Measurements from ENCODE around the gene ATP2B2. TPM values are rescaled to one million over a fixed set of nuclear protein-coding genes. Genes with fewer than 3 reads are reported as not detected.

Gene ATP2B2
- polyA plus RNA-seq, 4 donors, result 0.39 to 0.55 TPM; not detected in 2

DNA sequence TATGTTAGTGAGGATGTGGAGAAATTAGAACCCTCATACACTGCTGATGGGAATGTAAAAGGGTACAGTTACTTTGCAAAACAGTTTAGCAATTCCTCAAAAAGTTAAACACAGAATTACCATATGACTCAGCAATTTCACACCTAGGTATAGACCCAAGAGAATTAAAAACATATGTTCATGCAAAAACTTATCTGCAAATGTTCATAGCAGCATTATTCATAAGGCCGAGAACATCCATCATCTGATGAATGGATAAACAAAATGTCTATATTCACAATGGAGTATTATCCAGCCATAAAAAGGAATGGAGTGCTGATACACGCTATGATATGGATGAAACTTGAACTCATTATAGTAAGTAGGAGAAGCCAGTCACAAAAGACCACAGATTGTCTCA lies 194.8 kb downstream of the ATP2B2 start:
- peaks cover 35 to 65% (median 40%) of the 10 kb centered on the region in 3 donors for H3K36me3 ChIP-seq (ENCODE audit: control insufficient read depth in 3 of 3, insufficient read depth in 2 of 3, low read depth in 1 of 3, low read length in 3 of 3)
- no peak overlapping the region for H3K4me3 ChIP-seq (ENCODE audit: low read depth in 1 of 3, low read length in 3 of 3)
- no peaks in the 10 kb centered on the region for H3K4me1 ChIP-seq (ENCODE audit: control insufficient read depth in 3 of 3, insufficient read depth in 2 of 3, low read depth in 1 of 3, low read length in 2 of 3)
- H3K27me3 ChIP-seq (ENCODE audit: control insufficient read depth in 3 of 3, insufficient read depth in 3 of 3, low read length in 3 of 3), result no peaks in the 10 kb centered on the region
- 91 to 95% (median 91%) methylated on average over 2 of the region's 2 CpGs for WGBS, 3 donors
- FAIRE-seq (no peak), DNase-seq (no peak)
- no peaks in the 10 kb centered on the region for H3K9me3 ChIP-seq (ENCODE audit: control insufficient read depth in 2 of 2, insufficient read depth in 1 of 2, low read depth in 1 of 2, low read length in 1 of 2)
- H3K27ac ChIP-seq (ENCODE audit: low read depth in 1 of 3, low read length in 2 of 3), result no peak overlapping the region

DNA sequence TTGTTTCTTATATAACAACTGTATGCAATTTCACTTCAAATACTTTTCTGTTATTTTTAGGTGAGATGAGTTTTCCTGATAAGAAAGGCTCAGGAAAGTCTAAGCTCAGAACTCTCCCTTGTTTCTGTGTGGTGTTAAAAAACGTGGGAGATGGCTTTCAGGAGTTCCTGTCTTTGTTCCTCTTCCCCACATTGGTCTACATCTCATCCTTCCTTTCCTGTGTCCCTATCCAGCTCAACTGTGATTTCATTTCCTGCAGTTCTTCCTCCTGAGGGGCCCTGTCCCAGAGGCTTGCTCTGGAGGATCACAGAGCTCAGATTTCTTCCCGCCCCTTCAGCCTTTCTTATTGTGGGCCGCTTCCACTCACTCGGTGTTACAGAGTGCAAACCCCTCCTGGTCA lies 195.7 kb downstream of the ATP2B2 start:
- DNase-seq (no peak), FAIRE-seq (no peak)
- H3K4me1 ChIP-seq (ENCODE audit: control insufficient read depth in 3 of 3, insufficient read depth in 2 of 3, low read depth in 1 of 3, low read length in 2 of 3), result no peaks in the 10 kb centered on the region
- no peak overlapping the region for H3K27ac ChIP-seq (ENCODE audit: low read depth in 1 of 3, low read length in 2 of 3)
- 65 to 85% (median 73%) methylated on average over 4 of the region's 4 CpGs for WGBS, 3 donors
- H3K9me3 ChIP-seq (ENCODE audit: control insufficient read depth in 2 of 2, insufficient read depth in 1 of 2, low read depth in 1 of 2, low read length in 1 of 2), result no peaks in the 10 kb centered on the region
- no peak overlapping the region for H3K4me3 ChIP-seq (ENCODE audit: low read depth in 1 of 3, low read length in 3 of 3)
- H3K36me3 ChIP-seq (ENCODE audit: control insufficient read depth in 3 of 3, insufficient read depth in 2 of 3, low read depth in 1 of 3, low read length in 3 of 3), result peaks cover 35 to 64% (median 35%) of the 10 kb centered on the region in 3 donors
- H3K27me3 ChIP-seq (ENCODE audit: control insufficient read depth in 3 of 3, insufficient read depth in 3 of 3, low read length in 3 of 3), result no peaks in the 10 kb centered on the region

DNA sequence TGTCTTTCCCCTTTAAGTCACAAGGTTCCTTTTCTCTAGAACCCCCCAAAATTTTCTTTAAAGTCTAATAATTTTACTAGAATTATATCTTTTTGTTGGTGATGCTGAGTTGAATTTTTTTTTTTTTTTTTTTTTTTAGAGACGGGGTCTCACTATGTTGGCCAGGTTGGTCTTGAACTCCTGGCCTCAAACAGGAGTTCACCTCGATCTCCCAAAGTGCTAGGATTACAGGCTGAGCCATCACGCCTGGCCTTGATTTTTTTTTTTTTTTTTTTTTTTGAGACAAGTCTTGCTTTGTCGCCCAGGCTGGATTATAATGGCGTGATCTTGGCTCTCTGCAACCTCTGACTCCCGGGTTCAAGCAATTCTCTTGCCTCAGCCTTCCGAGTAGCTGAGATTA lies 196.7 kb downstream of the ATP2B2 start:
- Histone ChIP-seq H3K4me3 (ENCODE audit: low read depth in 1 of 3, low read length in 3 of 3) (no peak overlapping the region), H3K36me3 (ENCODE audit: control insufficient read depth in 3 of 3, insufficient read depth in 2 of 3, low read depth in 1 of 3, low read length in 3 of 3) (peaks cover 32 to 67% (median 42%) of the 10 kb centered on the region in 3 donors), H3K4me1 (ENCODE audit: control insufficient read depth in 3 of 3, insufficient read depth in 2 of 3, low read depth in 1 of 3, low read length in 2 of 3) (no peaks in the 10 kb centered on the region), H3K27me3 (ENCODE audit: control insufficient read depth in 3 of 3, insufficient read depth in 3 of 3, low read length in 3 of 3) (no peaks in the 10 kb centered on the region), H3K9me3 (ENCODE audit: control insufficient read depth in 2 of 2, insufficient read depth in 1 of 2, low read depth in 1 of 2, low read length in 1 of 2) (no peaks in the 10 kb centered on the region), H3K27ac (ENCODE audit: low read depth in 1 of 3, low read length in 2 of 3) (no peak overlapping the region)
- FAIRE-seq (no peak), DNase-seq (no peak)
- WGBS, 3 donors, result 84 to 95% (median 85%) methylated on average over 7 of the region's 7 CpGs

DNA sequence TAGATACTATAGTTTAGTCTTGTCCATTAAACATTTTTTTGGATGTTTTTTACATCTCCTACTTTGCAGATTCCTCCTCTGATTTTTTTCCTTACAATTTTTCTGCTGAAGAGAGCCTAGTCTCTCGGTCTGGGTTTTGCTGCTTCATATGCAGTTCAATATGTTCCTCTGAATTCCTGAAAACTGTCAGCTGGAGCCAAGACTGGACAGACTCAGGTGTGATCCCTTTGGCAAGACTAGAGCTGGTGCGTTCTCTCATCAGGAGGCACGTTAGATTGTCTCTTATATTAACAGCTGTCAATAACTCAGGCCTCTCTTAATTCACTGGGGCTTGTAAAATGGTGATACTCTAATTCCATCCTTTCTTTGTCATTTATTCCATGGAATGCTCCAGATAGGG lies 199.2 kb downstream of the ATP2B2 start:
- H3K4me1 ChIP-seq (ENCODE audit: control insufficient read depth in 3 of 3, insufficient read depth in 2 of 3, low read depth in 1 of 3, low read length in 2 of 3), result no peaks in the 10 kb centered on the region
- FAIRE-seq (no peak), DNase-seq (no peak)
- H3K27ac ChIP-seq (ENCODE audit: low read depth in 1 of 3, low read length in 2 of 3), result no peak overlapping the region
- no peaks in the 10 kb centered on the region for H3K27me3 ChIP-seq (ENCODE audit: control insufficient read depth in 3 of 3, insufficient read depth in 3 of 3, low read length in 3 of 3)
- no peaks in the 10 kb centered on the region for H3K9me3 ChIP-seq (ENCODE audit: control insufficient read depth in 2 of 2, insufficient read depth in 1 of 2, low read depth in 1 of 2, low read length in 1 of 2)
- no peak overlapping the region for H3K4me3 ChIP-seq (ENCODE audit: low read depth in 1 of 3, low read length in 3 of 3)
- peaks cover 32 to 71% (median 48%) of the 10 kb centered on the region in 3 donors for H3K36me3 ChIP-seq (ENCODE audit: control insufficient read depth in 3 of 3, insufficient read depth in 2 of 3, low read depth in 1 of 3, low read length in 3 of 3)
- WGBS, 3 donors, result 92 to 97% (median 94%) methylated on average over 3 of the region's 3 CpGs

DNA sequence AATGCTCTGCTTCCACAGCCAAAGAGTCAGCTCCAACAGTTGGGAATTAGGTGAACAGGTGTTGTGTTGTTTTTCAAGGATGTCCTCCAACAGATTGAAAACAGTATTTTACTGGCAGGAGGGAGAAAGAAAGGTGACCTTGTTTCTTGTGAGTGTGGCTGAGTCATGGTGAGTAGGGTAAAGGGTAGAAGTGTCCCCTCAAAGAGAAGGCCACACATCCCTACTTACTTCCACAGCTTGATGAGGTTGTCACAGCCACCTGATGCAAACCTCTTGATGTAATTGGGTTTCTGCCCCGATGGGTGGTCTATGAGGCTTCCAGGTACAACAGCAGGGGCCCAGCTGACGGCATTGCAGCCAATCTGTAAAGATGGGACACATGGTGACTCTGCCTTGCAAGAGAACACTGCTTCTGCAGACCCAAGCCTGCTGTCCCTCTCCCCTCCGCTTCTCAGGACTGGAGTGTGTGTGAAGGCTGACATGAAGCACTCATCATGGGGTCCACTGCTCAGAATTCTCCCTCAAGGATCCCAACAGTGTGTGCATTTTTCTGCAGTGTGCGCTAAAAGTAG lies 200.0 kb downstream of the ATP2B2 start:
- no peaks in the 10 kb centered on the region for H3K27me3 ChIP-seq (ENCODE audit: control insufficient read depth in 3 of 3, insufficient read depth in 3 of 3, low read length in 3 of 3)
- no peak overlapping the region for H3K4me3 ChIP-seq (ENCODE audit: low read depth in 1 of 3, low read length in 3 of 3)
- 95 to 98% (median 95%) methylated on average over 4 of the region's 4 CpGs for WGBS, 3 donors
- DNase-seq (no peak), FAIRE-seq (no peak)
- H3K9me3 ChIP-seq (ENCODE audit: control insufficient read depth in 2 of 2, insufficient read depth in 1 of 2, low read depth in 1 of 2, low read length in 1 of 2), result no peaks in the 10 kb centered on the region
- H3K4me1 ChIP-seq (ENCODE audit: control insufficient read depth in 3 of 3, insufficient read depth in 2 of 3, low read depth in 1 of 3, low read length in 2 of 3), result no peaks in the 10 kb centered on the region
- peaks cover 32 to 73% (median 47%) of the 10 kb centered on the region in 3 donors for H3K36me3 ChIP-seq (ENCODE audit: control insufficient read depth in 3 of 3, insufficient read depth in 2 of 3, low read depth in 1 of 3, low read length in 3 of 3)
- H3K27ac ChIP-seq (ENCODE audit: low read depth in 1 of 3, low read length in 2 of 3), result no peak overlapping the region

DNA sequence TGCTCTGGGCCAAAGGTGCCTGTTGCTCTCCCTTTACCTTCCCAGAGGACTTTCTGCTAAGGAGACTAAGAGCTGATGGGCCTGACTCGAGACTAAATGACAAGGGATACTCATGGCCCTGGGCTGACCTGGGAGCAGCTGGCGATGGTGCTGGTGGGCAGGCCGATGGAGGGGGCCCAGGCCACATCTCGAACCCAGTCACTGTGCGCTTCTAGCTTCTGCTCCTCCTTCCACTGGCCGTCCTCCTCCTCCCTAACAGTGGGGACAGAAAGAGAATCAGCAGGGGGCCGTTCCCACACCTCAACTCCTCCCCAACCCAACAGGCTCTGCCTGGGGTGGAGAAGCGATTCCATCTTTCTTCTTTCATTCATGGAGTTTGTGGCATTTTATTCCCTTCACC lies 200.5 kb downstream of the ATP2B2 start:
- no peaks in the 10 kb centered on the region for H3K9me3 ChIP-seq (ENCODE audit: control insufficient read depth in 2 of 2, insufficient read depth in 1 of 2, low read depth in 1 of 2, low read length in 1 of 2)
- H3K27ac ChIP-seq (ENCODE audit: low read depth in 1 of 3, low read length in 2 of 3), result no peak overlapping the region
- 93 to 96% (median 95%) methylated on average over 7 to 8 of the region's 8 CpGs for WGBS, 3 donors
- FAIRE-seq (no peak), DNase-seq (no peak)
- H3K27me3 ChIP-seq (ENCODE audit: control insufficient read depth in 3 of 3, insufficient read depth in 3 of 3, low read length in 3 of 3), result no peaks in the 10 kb centered on the region
- H3K36me3 ChIP-seq (ENCODE audit: control insufficient read depth in 3 of 3, insufficient read depth in 2 of 3, low read depth in 1 of 3, low read length in 3 of 3), result peaks cover 34 to 73% (median 51%) of the 10 kb centered on the region in 3 donors
- H3K4me1 ChIP-seq (ENCODE audit: control insufficient read depth in 3 of 3, insufficient read depth in 2 of 3, low read depth in 1 of 3, low read length in 2 of 3), result no peaks in the 10 kb centered on the region
- H3K4me3 ChIP-seq (ENCODE audit: low read depth in 1 of 3, low read length in 3 of 3), result no peak overlapping the region

DNA sequence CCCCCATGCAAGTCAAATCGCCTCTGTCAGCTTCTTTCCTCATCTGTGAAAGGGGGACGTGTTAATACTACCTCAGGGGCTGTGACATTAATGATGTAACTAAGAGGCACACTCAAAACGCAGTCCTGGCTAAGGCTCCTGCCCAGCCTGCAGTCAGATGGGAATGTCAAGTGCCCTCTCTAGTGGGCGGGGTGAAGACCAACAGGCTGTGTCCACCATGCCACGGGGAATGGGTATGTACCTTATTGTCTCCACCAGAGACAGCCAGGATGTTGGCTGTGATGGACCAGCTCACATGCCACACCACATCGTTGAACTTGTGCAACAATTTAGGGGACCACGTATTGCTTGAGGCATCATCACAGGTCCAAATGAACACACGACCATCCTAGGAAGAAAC lies 201.6 kb downstream of the ATP2B2 start:
- Histone ChIP-seq H3K4me3 (ENCODE audit: low read depth in 1 of 3, low read length in 3 of 3) (no peak overlapping the region), H3K27me3 (ENCODE audit: control insufficient read depth in 3 of 3, insufficient read depth in 3 of 3, low read length in 3 of 3) (no peaks in the 10 kb centered on the region), H3K27ac (ENCODE audit: low read depth in 1 of 3, low read length in 2 of 3) (no peak overlapping the region), H3K4me1 (ENCODE audit: control insufficient read depth in 3 of 3, insufficient read depth in 2 of 3, low read depth in 1 of 3, low read length in 2 of 3) (no peaks in the 10 kb centered on the region), H3K9me3 (ENCODE audit: control insufficient read depth in 2 of 2, insufficient read depth in 1 of 2, low read depth in 1 of 2, low read length in 1 of 2) (no peaks in the 10 kb centered on the region), H3K36me3 (ENCODE audit: control insufficient read depth in 3 of 3, insufficient read depth in 2 of 3, low read depth in 1 of 3, low read length in 3 of 3) (peaks cover 31 to 74% (median 48%) of the 10 kb centered on the region in 3 donors)
- FAIRE-seq, result no peak
- DNase-seq, result no peak
- 85 to 89% (median 85%) methylated on average over 8 of the region's 8 CpGs for WGBS, 3 donors

DNA sequence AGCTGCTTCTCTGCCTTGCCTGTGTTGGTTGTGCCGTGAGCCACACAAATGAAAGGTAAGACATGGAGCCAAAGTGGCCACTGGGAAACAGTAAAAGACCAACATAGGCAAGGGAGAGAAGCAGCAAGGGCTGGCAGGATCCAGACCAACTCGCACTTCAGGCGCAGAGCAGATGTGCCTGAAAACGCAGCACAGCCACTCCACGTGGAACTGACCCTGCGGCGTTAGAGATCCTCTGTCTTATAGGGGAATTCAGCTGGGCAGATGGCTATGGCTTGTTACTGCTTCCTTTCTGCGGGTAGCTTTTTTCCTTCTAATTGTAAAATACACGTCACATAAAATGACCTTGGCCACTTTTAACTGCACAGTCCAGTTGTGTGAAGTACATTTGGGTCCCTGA lies 202.3 kb downstream of the ATP2B2 start:
- peaks cover 31 to 71% (median 48%) of the 10 kb centered on the region in 3 donors for H3K36me3 ChIP-seq (ENCODE audit: control insufficient read depth in 3 of 3, insufficient read depth in 2 of 3, low read depth in 1 of 3, low read length in 3 of 3)
- 86 to 96% (median 90%) methylated on average over 9 of the region's 9 CpGs for WGBS, 3 donors
- no peak for FAIRE-seq
- no peaks in the 10 kb centered on the region for H3K27me3 ChIP-seq (ENCODE audit: control insufficient read depth in 3 of 3, insufficient read depth in 3 of 3, low read length in 3 of 3)
- no peaks in the 10 kb centered on the region for H3K9me3 ChIP-seq (ENCODE audit: control insufficient read depth in 2 of 2, insufficient read depth in 1 of 2, low read depth in 1 of 2, low read length in 1 of 2)
- no peak overlapping the region for H3K27ac ChIP-seq (ENCODE audit: low read depth in 1 of 3, low read length in 2 of 3)
- no peak for DNase-seq
- H3K4me3 ChIP-seq (ENCODE audit: low read depth in 1 of 3, low read length in 3 of 3), result no peak overlapping the region
- H3K4me1 ChIP-seq (ENCODE audit: control insufficient read depth in 3 of 3, insufficient read depth in 2 of 3, low read depth in 1 of 3, low read length in 2 of 3), result no peaks in the 10 kb centered on the region

DNA sequence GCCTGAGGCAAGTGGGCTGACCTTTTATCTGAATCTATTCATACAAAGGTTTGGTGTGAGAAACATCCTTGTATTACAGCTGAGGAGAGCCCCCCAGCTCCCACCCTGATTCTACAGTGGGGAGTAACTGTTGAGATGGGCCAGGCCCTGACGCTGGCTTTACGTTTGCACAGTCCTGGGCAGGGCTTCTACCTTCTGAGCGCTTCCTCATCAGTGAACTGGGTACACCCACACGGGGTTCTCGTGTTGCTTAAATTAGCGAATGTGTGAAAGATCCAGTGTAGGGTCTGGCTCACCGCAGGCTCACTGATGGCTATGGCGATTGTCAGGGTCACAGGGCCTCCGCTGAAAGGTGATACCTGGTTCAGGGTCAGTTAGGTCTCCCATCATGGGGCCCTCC lies 205.3 kb downstream of the ATP2B2 start:
- H3K36me3 ChIP-seq (ENCODE audit: control insufficient read depth in 3 of 3, insufficient read depth in 2 of 3, low read depth in 1 of 3, low read length in 3 of 3), result peaks cover 17 to 65% (median 39%) of the 10 kb centered on the region in 3 donors
- H3K9me3 ChIP-seq (ENCODE audit: control insufficient read depth in 2 of 2, insufficient read depth in 1 of 2, low read depth in 1 of 2, low read length in 1 of 2), result no peaks in the 10 kb centered on the region
- 91 to 94% (median 93%) methylated on average over 9 of the region's 9 CpGs for WGBS, 3 donors
- DNase-seq, result no peak
- H3K4me3 ChIP-seq (ENCODE audit: low read depth in 1 of 3, low read length in 3 of 3), result no peak overlapping the region
- H3K4me1 ChIP-seq (ENCODE audit: control insufficient read depth in 3 of 3, insufficient read depth in 2 of 3, low read depth in 1 of 3, low read length in 2 of 3), result no peaks in the 10 kb centered on the region
- H3K27me3 ChIP-seq (ENCODE audit: control insufficient read depth in 3 of 3, insufficient read depth in 3 of 3, low read length in 3 of 3), result no peaks in the 10 kb centered on the region
- FAIRE-seq, result no peak
- H3K27ac ChIP-seq (ENCODE audit: low read depth in 1 of 3, low read length in 2 of 3), result no peak overlapping the region

All from small intestine (tissue), 7 donors.